ENCODE measurements around the gene ETNK2. TPM values are rescaled to one million over a fixed set of nuclear protein-coding genes. Genes with fewer than 3 reads are reported as not detected.
A peak's percentile ranks its signal among the peaks of the same experiment; 100 is the strongest.

Gene ETNK2
- total and polyA plus RNA-seq, 4 donors: 24.5 to 119 (median 78.8) TPM

DNA sequence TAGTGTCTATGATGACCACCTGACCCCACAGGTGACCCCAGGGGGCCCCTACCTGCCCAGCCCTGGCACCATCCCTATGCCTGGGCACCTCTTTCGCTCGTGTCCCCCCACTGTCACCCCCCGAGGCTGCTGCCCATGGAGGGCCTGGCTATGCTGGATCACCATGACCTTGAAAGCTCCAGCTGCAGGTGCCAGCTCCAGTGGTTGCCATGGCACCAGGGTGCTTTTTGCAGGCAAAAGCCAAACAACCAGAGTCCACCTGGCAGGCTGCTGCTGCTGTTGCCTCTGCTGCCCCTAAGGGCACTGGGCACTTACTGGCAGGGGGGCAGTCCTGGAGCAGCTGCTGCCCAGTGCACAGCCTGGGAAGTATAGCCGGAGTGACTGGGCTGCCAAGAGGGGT, 21.7 kb downstream of the ETNK2 start:
- H3K9me3 ChIP-seq (ENCODE audit: control insufficient read depth in 4 of 4, low read length in 3 of 4): no peaks in the 10 kb centered on the region
- WGBS: 35% methylated on average over 4 of the region's 4 CpGs
- H3K4me3 ChIP-seq (ENCODE audit: low read depth in 1 of 3, low read length in 3 of 3): peak overlapping the region in 1 of 3 donors; percentile 27
- no peaks in the 10 kb centered on the region for H3K27me3 ChIP-seq (ENCODE audit: control insufficient read depth in 4 of 4, insufficient read depth in 4 of 4, low read length in 3 of 4)
- H3K27ac ChIP-seq (ENCODE audit: low read depth in 1 of 2, low read length in 2 of 2): peak overlapping the region; percentile 83 to 89
- DNase-seq (ENCODE audit: low spot score): no peak
- peak overlapping the region in 1 of 2 donors; percentile 66 for H3K9ac ChIP-seq (ENCODE audit: low read depth in 1 of 2, low read length in 2 of 2)
- peaks cover 4 to 23% (median 17%) of the 10 kb centered on the region in 4 donors for H3K36me3 ChIP-seq (ENCODE audit: control insufficient read depth in 4 of 4, insufficient read depth in 3 of 4, low read depth in 1 of 4, low read length in 3 of 4)
- TF ChIP-seq, protein P1, sequence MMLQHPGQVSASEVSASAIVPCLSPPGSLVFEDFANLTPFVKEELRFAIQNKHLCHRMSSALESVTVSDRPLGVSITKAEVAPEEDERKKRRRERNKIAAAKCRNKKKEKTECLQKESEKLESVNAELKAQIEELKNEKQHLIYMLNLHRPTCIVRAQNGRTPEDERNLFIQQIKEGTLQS (IDR thresholded peaks at IDR 0.05): peak; percentile 45
- TF ChIP-seq FOXA2 (IDR thresholded peaks at IDR 0.05) (peak; percentile 69), RAD21 (IDR thresholded peaks at IDR 0.05) (peak; percentile 35 to 70), SP1 (IDR thresholded peaks at IDR 0.05) (peak; percentile 96), FOXA1 (IDR thresholded peaks at IDR 0.05) (no peak), HNF4A (conservative IDR thresholded peaks at IDR 0.05) (peak; percentile 98 to 99), YY1 (IDR thresholded peaks at IDR 0.05) (peak; percentile 72), GABPA (IDR thresholded peaks at IDR 0.05 in 1 of 2, conservative IDR thresholded peaks at IDR 0.05 in 1 of 2) (peak in 1 of 2 donors; percentile 56), JUND (IDR thresholded peaks at IDR 0.05) (peak; percentile 50 to 88), HNF4G (IDR thresholded peaks at IDR 0.05) (peak; percentile 91), NR2F2 (IDR thresholded peaks at IDR 0.05) (peak; percentile 68), EGR1 (IDR thresholded peaks at IDR 0.05; ENCODE audit: low read depth in 2 of 2) (no peak), TAF1 (conservative IDR thresholded peaks at IDR 0.05) (peak; percentile 43), RXRA (IDR thresholded peaks at IDR 0.05) (peak; percentile 97 to 98)
- TF ChIP-seq, protein P2, sequence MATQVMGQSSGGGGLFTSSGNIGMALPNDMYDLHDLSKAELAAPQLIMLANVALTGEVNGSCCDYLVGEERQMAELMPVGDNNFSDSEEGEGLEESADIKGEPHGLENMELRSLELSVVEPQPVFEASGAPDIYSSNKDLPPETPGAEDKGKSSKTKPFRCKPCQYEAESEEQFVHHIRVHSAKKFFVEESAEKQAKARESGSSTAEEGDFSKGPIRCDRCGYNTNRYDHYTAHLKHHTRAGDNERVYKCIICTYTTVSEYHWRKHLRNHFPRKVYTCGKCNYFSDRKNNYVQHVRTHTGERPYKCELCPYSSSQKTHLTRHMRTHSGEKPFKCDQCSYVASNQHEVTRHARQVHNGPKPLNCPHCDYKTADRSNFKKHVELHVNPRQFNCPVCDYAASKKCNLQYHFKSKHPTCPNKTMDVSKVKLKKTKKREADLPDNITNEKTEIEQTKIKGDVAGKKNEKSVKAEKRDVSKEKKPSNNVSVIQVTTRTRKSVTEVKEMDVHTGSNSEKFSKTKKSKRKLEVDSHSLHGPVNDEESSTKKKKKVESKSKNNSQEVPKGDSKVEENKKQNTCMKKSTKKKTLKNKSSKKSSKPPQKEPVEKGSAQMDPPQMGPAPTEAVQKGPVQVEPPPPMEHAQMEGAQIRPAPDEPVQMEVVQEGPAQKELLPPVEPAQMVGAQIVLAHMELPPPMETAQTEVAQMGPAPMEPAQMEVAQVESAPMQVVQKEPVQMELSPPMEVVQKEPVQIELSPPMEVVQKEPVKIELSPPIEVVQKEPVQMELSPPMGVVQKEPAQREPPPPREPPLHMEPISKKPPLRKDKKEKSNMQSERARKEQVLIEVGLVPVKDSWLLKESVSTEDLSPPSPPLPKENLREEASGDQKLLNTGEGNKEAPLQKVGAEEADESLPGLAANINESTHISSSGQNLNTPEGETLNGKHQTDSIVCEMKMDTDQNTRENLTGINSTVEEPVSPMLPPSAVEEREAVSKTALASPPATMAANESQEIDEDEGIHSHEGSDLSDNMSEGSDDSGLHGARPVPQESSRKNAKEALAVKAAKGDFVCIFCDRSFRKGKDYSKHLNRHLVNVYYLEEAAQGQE (IDR thresholded peaks at IDR 0.05): peak; percentile 79
- TF ChIP-seq, protein P3, sequence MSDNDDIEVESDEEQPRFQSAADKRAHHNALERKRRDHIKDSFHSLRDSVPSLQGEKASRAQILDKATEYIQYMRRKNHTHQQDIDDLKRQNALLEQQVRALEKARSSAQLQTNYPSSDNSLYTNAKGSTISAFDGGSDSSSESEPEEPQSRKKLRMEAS (IDR thresholded peaks at IDR 0.05): peak; percentile 80
- TF ChIP-seq, protein P4, sequence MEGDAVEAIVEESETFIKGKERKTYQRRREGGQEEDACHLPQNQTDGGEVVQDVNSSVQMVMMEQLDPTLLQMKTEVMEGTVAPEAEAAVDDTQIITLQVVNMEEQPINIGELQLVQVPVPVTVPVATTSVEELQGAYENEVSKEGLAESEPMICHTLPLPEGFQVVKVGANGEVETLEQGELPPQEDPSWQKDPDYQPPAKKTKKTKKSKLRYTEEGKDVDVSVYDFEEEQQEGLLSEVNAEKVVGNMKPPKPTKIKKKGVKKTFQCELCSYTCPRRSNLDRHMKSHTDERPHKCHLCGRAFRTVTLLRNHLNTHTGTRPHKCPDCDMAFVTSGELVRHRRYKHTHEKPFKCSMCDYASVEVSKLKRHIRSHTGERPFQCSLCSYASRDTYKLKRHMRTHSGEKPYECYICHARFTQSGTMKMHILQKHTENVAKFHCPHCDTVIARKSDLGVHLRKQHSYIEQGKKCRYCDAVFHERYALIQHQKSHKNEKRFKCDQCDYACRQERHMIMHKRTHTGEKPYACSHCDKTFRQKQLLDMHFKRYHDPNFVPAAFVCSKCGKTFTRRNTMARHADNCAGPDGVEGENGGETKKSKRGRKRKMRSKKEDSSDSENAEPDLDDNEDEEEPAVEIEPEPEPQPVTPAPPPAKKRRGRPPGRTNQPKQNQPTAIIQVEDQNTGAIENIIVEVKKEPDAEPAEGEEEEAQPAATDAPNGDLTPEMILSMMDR (IDR thresholded peaks at IDR 0.05; ENCODE audit: low read depth, low read length, missing input control): peak; percentile 20
- TF ChIP-seq, protein P5, sequence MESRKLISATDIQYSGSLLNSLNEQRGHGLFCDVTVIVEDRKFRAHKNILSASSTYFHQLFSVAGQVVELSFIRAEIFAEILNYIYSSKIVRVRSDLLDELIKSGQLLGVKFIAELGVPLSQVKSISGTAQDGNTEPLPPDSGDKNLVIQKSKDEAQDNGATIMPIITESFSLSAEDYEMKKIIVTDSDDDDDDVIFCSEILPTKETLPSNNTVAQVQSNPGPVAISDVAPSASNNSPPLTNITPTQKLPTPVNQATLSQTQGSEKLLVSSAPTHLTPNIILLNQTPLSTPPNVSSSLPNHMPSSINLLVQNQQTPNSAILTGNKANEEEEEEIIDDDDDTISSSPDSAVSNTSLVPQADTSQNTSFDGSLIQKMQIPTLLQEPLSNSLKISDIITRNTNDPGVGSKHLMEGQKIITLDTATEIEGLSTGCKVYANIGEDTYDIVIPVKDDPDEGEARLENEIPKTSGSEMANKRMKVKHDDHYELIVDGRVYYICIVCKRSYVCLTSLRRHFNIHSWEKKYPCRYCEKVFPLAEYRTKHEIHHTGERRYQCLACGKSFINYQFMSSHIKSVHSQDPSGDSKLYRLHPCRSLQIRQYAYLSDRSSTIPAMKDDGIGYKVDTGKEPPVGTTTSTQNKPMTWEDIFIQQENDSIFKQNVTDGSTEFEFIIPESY (IDR thresholded peaks at IDR 0.05): no peak
- peaks cover 14 to 80% (median 64%) of the 10 kb centered on the region in 4 donors for H3K4me1 ChIP-seq (ENCODE audit: control insufficient read depth in 4 of 4, insufficient read depth in 4 of 4, low read length in 3 of 4)
